C4-2B (cell line): Measurements from ENCODE around the gene RBMX.

Source experiments
- H3K27ac ChIP-seq: fragments of 450-650 bp; 2 replicates; pipeline ENCODE4 v1.5.1; 2017
- ZFX ChIP-seq: fragments of 450-650 bp; IDR thresholded peaks from 2 replicates; pipeline ENCODE4 v1.6.1; 2017
- TF ChIP-seq, protein P1 (sequence below): fragments of 450-650 bp; conservative IDR thresholded peaks from 2 replicates; pipeline ENCODE4 v1.5.1; 2017; ENCODE audit warnings: mild to moderate bottlenecking

RBMX gene

DNA sequence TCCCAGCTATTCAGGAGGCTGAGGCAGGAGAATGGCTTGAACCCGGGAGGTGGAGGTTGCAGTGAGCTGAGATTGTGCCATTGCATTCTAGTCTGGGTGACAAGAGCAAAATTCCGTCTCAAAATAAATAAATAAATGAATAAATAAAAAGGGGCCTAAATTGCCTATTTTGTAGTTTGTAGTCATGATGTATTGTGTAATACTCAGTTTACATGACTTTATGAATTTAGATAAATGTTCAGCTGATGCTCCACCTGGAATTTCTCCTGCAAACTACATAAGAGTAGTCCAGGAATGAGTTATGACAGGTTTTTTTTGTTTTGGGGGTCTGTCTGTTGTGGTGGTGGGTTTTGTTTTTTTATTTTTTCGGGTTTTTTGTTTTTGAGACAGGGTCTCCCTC lies 31.1 kb downstream of the RBMX start:
- H3K27ac ChIP-seq: no peak overlapping the region
- TF ChIP-seq, protein P1, sequence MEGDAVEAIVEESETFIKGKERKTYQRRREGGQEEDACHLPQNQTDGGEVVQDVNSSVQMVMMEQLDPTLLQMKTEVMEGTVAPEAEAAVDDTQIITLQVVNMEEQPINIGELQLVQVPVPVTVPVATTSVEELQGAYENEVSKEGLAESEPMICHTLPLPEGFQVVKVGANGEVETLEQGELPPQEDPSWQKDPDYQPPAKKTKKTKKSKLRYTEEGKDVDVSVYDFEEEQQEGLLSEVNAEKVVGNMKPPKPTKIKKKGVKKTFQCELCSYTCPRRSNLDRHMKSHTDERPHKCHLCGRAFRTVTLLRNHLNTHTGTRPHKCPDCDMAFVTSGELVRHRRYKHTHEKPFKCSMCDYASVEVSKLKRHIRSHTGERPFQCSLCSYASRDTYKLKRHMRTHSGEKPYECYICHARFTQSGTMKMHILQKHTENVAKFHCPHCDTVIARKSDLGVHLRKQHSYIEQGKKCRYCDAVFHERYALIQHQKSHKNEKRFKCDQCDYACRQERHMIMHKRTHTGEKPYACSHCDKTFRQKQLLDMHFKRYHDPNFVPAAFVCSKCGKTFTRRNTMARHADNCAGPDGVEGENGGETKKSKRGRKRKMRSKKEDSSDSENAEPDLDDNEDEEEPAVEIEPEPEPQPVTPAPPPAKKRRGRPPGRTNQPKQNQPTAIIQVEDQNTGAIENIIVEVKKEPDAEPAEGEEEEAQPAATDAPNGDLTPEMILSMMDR: no peak
- TF ChIP-seq ZFX: no peak

DNA sequence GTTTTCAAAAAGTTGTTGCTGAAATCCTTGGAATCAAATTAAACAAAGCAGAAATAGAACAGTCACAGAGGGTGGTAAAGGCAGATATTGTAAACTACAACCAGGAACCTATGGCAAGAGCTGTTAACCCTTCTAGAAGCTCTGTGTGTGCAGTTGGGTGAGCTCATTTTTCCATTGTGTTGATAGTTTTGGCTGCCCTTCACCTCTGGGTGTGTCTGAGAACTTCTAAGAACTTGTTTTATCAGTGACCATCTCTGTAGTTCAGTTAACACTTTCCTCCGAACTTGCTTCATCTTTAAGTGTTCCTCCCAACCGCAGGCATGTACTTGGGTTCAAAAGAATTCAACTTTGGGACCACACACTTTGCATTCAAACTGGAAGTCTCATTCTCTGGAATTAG lies 32.7 kb downstream of the RBMX start:
- H3K27ac ChIP-seq: no peak overlapping the region
- TF ChIP-seq, protein P1: no peak
- no peak for TF ChIP-seq ZFX

DNA sequence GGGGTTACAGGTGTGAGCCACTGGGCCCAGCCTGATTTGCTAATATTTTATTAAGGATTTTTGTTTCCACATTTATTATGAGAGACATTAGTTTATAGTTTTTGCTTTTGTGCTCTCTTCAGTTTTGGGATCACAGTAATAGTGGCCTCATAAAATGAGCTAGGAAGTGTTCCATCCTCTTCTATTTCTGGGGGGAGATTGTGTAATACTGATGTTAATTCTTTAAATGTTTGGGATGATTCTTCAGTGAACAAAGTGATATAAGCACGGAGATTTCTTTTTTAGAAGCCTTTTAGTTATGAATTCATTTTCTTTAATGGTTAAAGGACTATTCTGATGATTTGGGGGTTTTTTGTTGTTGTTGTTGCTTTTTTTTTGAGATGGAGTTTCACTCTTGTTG lies 41.3 kb downstream of the RBMX start:
- no peak overlapping the region for H3K27ac ChIP-seq
- TF ChIP-seq, protein P1: no peak
- no peak for TF ChIP-seq ZFX

DNA sequence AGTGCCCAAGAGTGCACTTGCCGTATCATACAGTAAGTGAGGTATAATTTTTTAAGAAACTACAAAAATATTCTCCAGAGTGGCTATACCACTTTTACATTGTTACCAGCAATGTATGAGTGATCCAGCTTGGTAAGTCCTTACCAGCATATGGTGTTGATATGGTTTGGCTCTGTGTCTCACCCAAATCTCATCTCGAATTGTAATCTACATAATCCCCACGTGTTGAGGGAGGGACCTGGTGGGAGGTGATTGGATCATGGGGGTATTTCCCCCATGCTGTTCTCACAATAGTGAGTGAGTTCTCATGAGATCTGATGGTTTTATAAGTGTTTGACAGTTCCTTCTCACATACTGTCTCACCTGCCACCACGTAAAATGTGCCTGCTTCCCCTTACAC lies 44.8 kb downstream of the RBMX start:
- H3K27ac ChIP-seq: no peak overlapping the region
- TF ChIP-seq, protein P1: no peak
- TF ChIP-seq ZFX: no peak

DNA sequence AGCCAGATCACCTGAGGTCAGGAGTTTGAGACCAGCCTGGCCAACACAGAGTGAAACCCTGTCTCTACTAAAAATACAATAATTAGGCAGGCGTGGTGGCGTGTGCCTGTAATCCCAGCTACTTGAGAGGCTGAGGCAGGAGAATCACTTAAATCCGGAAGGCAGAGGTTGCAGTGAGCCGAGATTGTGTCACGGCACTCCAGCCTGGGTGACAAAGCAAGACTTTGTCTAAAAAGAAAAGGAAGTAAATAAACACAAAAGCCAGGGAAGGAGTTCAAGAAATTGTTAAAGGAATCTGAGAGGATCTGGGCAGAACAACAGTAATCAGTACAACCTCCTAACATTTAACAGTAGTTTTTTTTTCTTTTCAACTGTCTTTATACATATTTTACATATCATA lies 51.1 kb downstream of the RBMX start:
- H3K27ac ChIP-seq: no peak overlapping the region
- TF ChIP-seq, protein P1: no peak
- TF ChIP-seq ZFX: no peak

DNA sequence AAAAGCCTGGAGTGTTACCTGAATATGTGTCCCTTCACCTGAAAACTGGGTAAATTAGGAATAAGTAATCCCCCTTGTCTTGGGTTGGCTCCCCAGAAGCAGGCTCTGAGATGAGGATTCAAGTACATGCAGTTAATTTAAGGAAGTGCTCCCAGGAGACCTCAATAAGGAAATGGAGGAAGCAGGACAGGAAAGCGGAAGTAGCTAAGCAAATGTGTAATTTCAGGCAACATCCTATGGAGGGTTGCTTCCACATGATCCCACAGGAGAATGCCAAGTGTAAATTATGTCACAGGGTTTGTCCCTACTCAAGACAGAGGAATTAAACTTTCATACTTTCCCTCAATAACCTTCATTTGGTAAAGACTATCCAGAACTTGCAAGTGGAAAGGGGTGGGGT lies 51.7 kb downstream of the RBMX start:
- no peak overlapping the region for H3K27ac ChIP-seq
- no peak for TF ChIP-seq ZFX
- TF ChIP-seq, protein P1: no peak

DNA sequence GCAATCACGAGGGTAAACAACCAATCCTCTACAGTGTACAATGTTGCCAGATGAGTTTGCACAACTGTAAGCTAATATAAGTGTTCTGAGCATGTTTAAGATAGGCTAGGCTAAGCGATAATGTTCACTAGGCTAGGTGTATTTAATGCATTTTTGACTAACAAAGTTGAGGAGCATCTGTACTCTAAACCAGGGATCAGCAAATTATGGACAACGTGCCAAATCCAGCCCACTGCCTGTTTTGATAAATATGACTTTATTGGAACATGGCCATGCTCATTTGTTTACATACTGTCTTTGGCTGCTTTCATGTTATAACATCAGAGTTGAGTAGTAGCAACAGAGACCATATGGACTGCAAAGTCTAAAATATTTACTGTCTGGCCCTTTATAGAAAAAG lies 53.5 kb downstream of the RBMX start:
- H3K27ac ChIP-seq: no peak overlapping the region
- TF ChIP-seq ZFX: no peak
- TF ChIP-seq, protein P1: no peak
